Neural cell (in vitro differentiated cells): ENCODE results near the gene TDRD12.

ENCODE experiments used
- CTCF ChIP-seq: fragments of 450-650 bp; IDR thresholded peaks from 2 replicates; pipeline ENCODE4 v1.5.1; 2014; ENCODE audit warnings: antibody characterized with exemption, mild to moderate bottlenecking, moderate library complexity; ENCODE audit not compliant: poor library complexity, severe bottlenecking
- EP300 ChIP-seq: fragments of 450-650 bp; conservative IDR thresholded peaks from 2 replicates; pipeline ENCODE4 v1.6.1; 2014; ENCODE audit warnings: antibody characterized with exemption, mild to moderate bottlenecking, moderate library complexity; ENCODE audit not compliant: poor library complexity, severe bottlenecking
- EZH2 ChIP-seq: fragments of 200-600, 300-800 bp; shearing (Covaris generic), sonication (generic); IDR thresholded peaks from 2 replicates; pipeline ENCODE4 v1.6.1; 2014; ENCODE audit warnings: antibody characterized with exemption, low read length, borderline replicate concordance, mild to moderate bottlenecking; ENCODE audit not compliant: insufficient read depth, poor library complexity, severe bottlenecking
- SMC3 ChIP-seq: fragments of 450-650 bp; conservative IDR thresholded peaks from 2 replicates; pipeline ENCODE4 v1.6.1; 2014; ENCODE audit warnings: antibody characterized with exemption, mild to moderate bottlenecking, moderate library complexity; ENCODE audit not compliant: poor library complexity

- no peak for TF ChIP-seq SMC3
- TF ChIP-seq CTCF = no peak
- no peak for TF ChIP-seq EZH2
- no peak for TF ChIP-seq EP300
Observed at GRCh38 chr19:32743021-32743420, 23.5 kb downstream of the TDRD12 start.
